Cardiac muscle cell (in vitro differentiated cells and primary cell): ENCODE measurements around the gene FHOD1. TPM values are rescaled to one million over a fixed set of nuclear protein-coding genes. Genes with fewer than 3 reads are reported as not detected.

Source experiments
- DNase-seq, 2 donors: peaks; one replicate each; pipeline versions ENCODE4 v3.0.0 to v3.0.0-alpha.2; 2010 to 2017; ENCODE audit warnings: low read depth in 1 of 2, low spot score in 1 of 2
- H3K27ac ChIP-seq: fragments of 200-600 bp; sonication (generic); 2 replicates; pipeline ENCODE4 v1.5.1; 2016
- H3K27me3 ChIP-seq: fragments of 200-600 bp; sonication (generic); 2 replicates; pipeline ENCODE4 v1.6.0; 2016; ENCODE audit warnings: control low read depth
- H3K36me3 ChIP-seq: fragments of 200-600 bp; sonication (generic); 2 replicates; pipeline ENCODE4 v1.5.1; 2016; ENCODE audit warnings: control low read depth
- H3K4me1 ChIP-seq: fragments of 200-600 bp; sonication (generic); 2 replicates; pipeline ENCODE4 v1.8.1; 2017; ENCODE audit warnings: low read depth, mild to moderate bottlenecking, mixed run types
- H3K4me3 ChIP-seq: fragments of 200-600 bp; sonication (generic); 2 replicates; pipeline ENCODE4 v1.5.1; 2016; ENCODE audit warnings: mild to moderate bottlenecking
- H3K9me3 ChIP-seq: fragments of 200-600 bp; sonication (generic); 2 replicates; pipeline ENCODE4 v1.5.1; 2017; ENCODE audit warnings: low read depth, mild to moderate bottlenecking, control low read depth
- polyA plus RNA-seq: library from polyadenylated mRNA; unstranded; fragments of >200 nt; fragmentation: Nextera tagmentation; extraction: Ambion mirVana; gene quantifications from 2 replicates; pipeline ENCODE4 v1.2.1, GENCODE V29; 2016
- total RNA-seq: library from RNA; depleted of rRNA; stranded (reverse); fragments of >200 nt; gene quantifications from 2 replicates; pipeline ENCODE4 v1.2.3, GENCODE V29; 2016
- TF ChIP-seq, protein P1 (sequence below): IDR thresholded peaks from 2 replicates; pipeline ENCODE4 v1.5.1; 2012; ENCODE audit warnings: low read depth, mild to moderate bottlenecking, low read length

Gene FHOD1
- total and polyA plus RNA-seq, 2 experiments from 2014 or later, result 17.9 to 18.5 TPM

GRCh38 chr16:67277999-67278772, 30.9 kb upstream of the FHOD1 start:
- TF ChIP-seq, protein P1, sequence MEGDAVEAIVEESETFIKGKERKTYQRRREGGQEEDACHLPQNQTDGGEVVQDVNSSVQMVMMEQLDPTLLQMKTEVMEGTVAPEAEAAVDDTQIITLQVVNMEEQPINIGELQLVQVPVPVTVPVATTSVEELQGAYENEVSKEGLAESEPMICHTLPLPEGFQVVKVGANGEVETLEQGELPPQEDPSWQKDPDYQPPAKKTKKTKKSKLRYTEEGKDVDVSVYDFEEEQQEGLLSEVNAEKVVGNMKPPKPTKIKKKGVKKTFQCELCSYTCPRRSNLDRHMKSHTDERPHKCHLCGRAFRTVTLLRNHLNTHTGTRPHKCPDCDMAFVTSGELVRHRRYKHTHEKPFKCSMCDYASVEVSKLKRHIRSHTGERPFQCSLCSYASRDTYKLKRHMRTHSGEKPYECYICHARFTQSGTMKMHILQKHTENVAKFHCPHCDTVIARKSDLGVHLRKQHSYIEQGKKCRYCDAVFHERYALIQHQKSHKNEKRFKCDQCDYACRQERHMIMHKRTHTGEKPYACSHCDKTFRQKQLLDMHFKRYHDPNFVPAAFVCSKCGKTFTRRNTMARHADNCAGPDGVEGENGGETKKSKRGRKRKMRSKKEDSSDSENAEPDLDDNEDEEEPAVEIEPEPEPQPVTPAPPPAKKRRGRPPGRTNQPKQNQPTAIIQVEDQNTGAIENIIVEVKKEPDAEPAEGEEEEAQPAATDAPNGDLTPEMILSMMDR, result no peak
- DNase-seq, result peak in 1 of 2 donors; percentile 72
- Histone ChIP-seq H3K4me3 (no peak overlapping the region), H3K36me3 (no peaks in the 10 kb centered on the region), H3K27me3 (peaks cover 18% of the 10 kb centered on the region), H3K9me3 (no peaks in the 10 kb centered on the region), H3K27ac (no peak overlapping the region), H3K4me1 (no peaks in the 10 kb centered on the region)

DNA sequence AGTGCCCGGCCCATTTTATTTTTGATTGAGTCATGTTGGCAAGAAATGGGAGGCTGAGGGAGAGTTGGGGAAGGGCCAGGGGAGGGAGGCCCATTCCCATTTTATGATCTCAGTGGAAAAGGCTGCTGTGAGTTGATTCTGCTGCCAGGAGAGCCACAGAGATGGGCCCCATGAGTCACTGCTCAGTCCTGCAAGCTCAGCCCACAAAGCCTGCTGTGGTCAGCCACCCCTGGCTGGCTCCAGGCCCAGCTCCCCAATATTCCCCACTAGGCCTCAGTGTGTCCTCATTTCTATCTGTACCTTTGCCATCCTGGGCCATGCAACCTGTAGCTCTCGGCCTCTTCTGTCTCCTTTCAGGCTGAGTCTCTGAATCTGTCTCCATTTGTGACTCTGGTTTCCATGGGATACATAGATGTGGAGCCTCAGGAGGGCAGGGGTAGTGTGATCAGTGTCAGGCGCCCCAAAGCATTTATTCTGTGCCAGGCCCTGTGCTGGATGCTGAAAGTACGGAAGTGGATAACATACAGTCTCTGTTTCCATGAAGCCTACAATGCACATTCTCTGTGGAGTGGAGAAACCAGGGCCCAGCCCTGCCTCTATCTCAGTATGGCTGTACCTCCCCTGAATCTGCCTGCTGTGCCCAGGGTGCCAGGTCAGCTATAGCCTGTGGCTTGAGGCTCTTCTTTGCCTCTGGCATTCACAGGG, 30.2 kb upstream of the FHOD1 start:
- Histone ChIP-seq H3K27me3 (peaks cover 18% of the 10 kb centered on the region), H3K4me1 (no peaks in the 10 kb centered on the region), H3K27ac (no peak overlapping the region), H3K36me3 (no peaks in the 10 kb centered on the region), H3K4me3 (no peak overlapping the region), H3K9me3 (no peaks in the 10 kb centered on the region)
- DNase-seq, result peak in 1 of 2 donors; percentile 98
- TF ChIP-seq, protein P1, result no peak

GRCh38 chr16:67275321-67275720, 28.0 kb upstream of the FHOD1 start:
- Histone ChIP-seq H3K27ac (no peak overlapping the region), H3K4me1 (no peaks in the 10 kb centered on the region), H3K36me3 (no peaks in the 10 kb centered on the region), H3K4me3 (no peak overlapping the region), H3K27me3 (peaks cover 18% of the 10 kb centered on the region), H3K9me3 (no peaks in the 10 kb centered on the region)
- DNase-seq, result no peak
- TF ChIP-seq, protein P1, result no peak

DNA sequence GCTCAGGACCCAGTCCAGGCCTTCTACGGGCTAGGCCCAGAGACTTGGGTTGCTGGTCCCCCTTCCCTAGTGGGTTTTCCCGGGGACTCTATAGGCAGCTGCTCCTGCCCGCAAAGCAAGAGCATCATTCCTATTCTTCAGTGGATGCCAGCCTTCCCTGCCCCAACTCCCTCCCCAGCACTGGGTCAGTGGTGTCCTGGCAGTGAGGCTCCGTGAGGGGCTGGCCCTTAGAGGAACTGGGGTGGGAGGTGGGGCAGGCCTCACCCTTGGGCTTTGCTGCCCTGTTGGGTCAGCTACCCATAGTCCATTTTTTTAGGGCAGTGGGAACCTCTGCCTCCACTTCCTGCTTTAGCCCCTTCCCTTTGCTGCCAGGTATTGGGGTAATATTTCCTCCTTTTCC, 24.2 kb upstream of the FHOD1 start:
- H3K36me3 ChIP-seq, result no peaks in the 10 kb centered on the region
- no peak overlapping the region for H3K4me3 ChIP-seq
- TF ChIP-seq, protein P1, result no peak
- H3K27ac ChIP-seq, result no peak overlapping the region
- no peaks in the 10 kb centered on the region for H3K9me3 ChIP-seq
- H3K4me1 ChIP-seq, result peaks cover 4% of the 10 kb centered on the region
- DNase-seq, result no peak
- H3K27me3 ChIP-seq, result no peaks in the 10 kb centered on the region

DNA sequence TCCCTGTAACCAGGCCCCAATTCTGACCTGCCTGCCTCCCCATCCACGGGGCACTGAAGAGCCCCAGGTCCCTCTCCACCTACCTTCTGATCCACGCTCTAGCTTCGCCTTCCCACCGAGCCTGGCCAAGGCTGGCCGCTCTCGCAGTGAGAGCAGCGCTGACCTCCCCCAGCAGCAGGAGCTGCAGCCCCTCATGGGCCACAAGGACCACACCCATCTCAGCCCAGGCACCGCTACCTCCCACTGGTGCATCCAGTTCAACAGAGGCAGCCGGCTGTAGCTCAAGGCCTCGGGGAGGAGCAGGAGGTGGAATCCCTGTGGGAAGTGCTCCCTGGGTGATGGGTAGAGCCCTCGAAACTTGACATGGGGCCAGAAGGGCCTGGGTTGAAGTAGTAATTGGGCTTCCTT, 23.7 kb upstream of the FHOD1 start:
- Histone ChIP-seq H3K27ac (no peak overlapping the region), H3K27me3 (no peaks in the 10 kb centered on the region), H3K4me3 (no peak overlapping the region), H3K9me3 (no peaks in the 10 kb centered on the region), H3K36me3 (no peaks in the 10 kb centered on the region), H3K4me1 (peaks cover 4% of the 10 kb centered on the region)
- TF ChIP-seq, protein P1, result no peak
- no peak for DNase-seq
